BLaER1 treated with 17β-estradiol and CSF1 and Interleukin-3, amounts not matched to agents 10 nM and 100 nM (cell line): ENCODE data around the gene BTN1A1.
A peak's percentile ranks its signal among the peaks of the same experiment; 100 is the strongest.

ENCODE experiments used
- H3K27ac ChIP-seq, 11 experiments: shearing (Covaris generic); formaldehyde crosslinking; 2 replicates each; pipeline ENCODE4 v1.8.1; 2022
- H3K27me3 ChIP-seq, 11 experiments: shearing (Covaris generic); formaldehyde crosslinking; 2 replicates each; pipeline ENCODE4 v1.8.1; 2022
- H3K36me3 ChIP-seq, 11 experiments: shearing (Covaris generic); formaldehyde crosslinking; 2 replicates each; pipeline ENCODE4 v1.8.1; 2022
- H3K4me1 ChIP-seq, 10 experiments: shearing (Covaris generic); formaldehyde crosslinking; 2 replicates each; pipeline ENCODE4 v1.8.1; 2022
- H3K4me2 ChIP-seq, 11 experiments: shearing (Covaris generic); formaldehyde crosslinking; 2 replicates each; pipeline ENCODE4 v1.8.1; 2022
- H3K4me3 ChIP-seq, 10 experiments: shearing (Covaris generic); formaldehyde crosslinking; 2 replicates each; pipeline ENCODE4 v1.8.1; 2022
- H3K9ac ChIP-seq, 11 experiments: shearing (Covaris generic); formaldehyde crosslinking; 2 replicates each; pipeline ENCODE4 v1.8.1; 2022
- H3K9me3 ChIP-seq, 11 experiments: shearing (Covaris generic); formaldehyde crosslinking; replicated peaks in 1 of 11; 2 replicates each; pipeline ENCODE4 v1.8.1; 2022
- H4K20me1 ChIP-seq, 11 experiments: shearing (Covaris generic); formaldehyde crosslinking; 2 replicates each; pipeline ENCODE4 v1.8.1; 2022
- Cebpa-rat ChIP-seq, 11 experiments: shearing (Covaris generic); IDR thresholded peaks; 2 replicates each; pipeline ENCODE4 v1.8.1; 2022

BTN1A1 gene

GRCh38 chr6:26524722-26525370 is 24.7 kb downstream of the BTN1A1 start:
- Histone ChIP-seq H3K4me1 (peaks cover 20 to 54% (median 28%) of the 10 kb centered on the region in 10 experiments; a peak in 17 of 20 replicates), H3K4me3 (no peak overlapping the region), H3K27me3 (no peaks in the 10 kb centered on the region), H3K27ac (no peak overlapping the region), H4K20me1 (no peaks in the 10 kb centered on the region), H3K4me2 (peak overlapping the region in 3 of 11 experiments; percentile 41 to 92 (median 86); a peak in 5 of 22 replicates), H3K36me3 (no peaks in the 10 kb centered on the region), H3K9ac (no peak overlapping the region), H3K9me3 (no peaks in the 10 kb centered on the region)
- no peak for TF ChIP-seq Cebpa-rat (IDR thresholded peaks at IDR 0.05)

DNA sequence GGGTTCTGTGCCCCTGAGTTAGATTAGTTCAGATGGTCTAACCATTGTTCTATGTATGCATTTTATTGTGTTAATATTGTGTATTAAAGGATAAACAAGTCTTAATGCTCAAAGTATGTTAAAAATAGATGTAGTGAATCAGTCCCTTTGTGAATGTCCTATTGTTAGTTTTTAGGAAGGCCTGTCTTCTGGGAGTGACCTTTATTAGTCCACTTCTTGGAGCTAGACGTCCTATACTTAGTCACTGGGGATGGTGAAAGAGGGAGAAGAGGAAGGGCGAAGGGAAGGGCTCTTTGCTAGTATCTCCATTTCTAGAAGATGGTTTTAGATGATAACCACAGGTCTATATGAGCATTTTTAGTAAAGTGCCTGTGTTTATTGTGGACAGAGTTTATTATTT is 25.7 kb downstream of the BTN1A1 start:
- no peak for TF ChIP-seq Cebpa-rat (IDR thresholded peaks at IDR 0.05)
- H3K27me3 ChIP-seq: no peaks in the 10 kb centered on the region
- H4K20me1 ChIP-seq: no peaks in the 10 kb centered on the region
- no peaks in the 10 kb centered on the region for H3K9me3 ChIP-seq
- no peak overlapping the region for H3K9ac ChIP-seq
- H3K4me1 ChIP-seq: peaks cover 15 to 47% (median 23%) of the 10 kb centered on the region in 10 experiments; a peak in 17 of 20 replicates
- H3K27ac ChIP-seq: no peak overlapping the region
- H3K4me2 ChIP-seq: peak overlapping the region in 3 of 11 experiments; percentile 41 to 92 (median 86); a peak in 5 of 22 replicates
- no peaks in the 10 kb centered on the region for H3K36me3 ChIP-seq
- no peak overlapping the region for H3K4me3 ChIP-seq

DNA sequence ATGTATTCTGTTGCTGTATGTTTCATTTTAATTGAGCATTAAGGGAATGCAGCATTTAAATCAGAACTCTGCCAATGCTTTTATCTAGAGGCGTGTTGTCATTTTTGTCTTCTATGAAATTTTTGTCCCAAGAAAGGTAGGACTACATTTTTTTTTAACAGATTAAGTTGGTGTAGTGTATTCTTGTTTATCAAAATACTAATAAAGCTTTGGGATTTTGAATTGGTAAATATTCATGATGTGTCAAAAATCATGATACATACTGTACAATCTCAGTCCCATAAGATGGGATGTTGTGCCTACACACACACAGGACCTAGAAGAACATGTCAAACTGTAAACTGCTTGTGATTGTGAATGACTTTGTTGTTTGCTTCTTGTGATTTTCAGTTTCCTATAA is 26.8 kb downstream of the BTN1A1 start:
- Histone ChIP-seq H3K9ac (no peak overlapping the region), H3K36me3 (no peaks in the 10 kb centered on the region), H4K20me1 (no peaks in the 10 kb centered on the region), H3K4me3 (no peak overlapping the region), H3K9me3 (no peaks in the 10 kb centered on the region), H3K4me1 (peaks cover 15 to 58% (median 20%) of the 10 kb centered on the region in 10 experiments; a peak in 18 of 20 replicates), H3K4me2 (no peak overlapping the region), H3K27ac (no peak overlapping the region), H3K27me3 (no peaks in the 10 kb centered on the region)
- TF ChIP-seq Cebpa-rat (IDR thresholded peaks at IDR 0.05): no peak

DNA sequence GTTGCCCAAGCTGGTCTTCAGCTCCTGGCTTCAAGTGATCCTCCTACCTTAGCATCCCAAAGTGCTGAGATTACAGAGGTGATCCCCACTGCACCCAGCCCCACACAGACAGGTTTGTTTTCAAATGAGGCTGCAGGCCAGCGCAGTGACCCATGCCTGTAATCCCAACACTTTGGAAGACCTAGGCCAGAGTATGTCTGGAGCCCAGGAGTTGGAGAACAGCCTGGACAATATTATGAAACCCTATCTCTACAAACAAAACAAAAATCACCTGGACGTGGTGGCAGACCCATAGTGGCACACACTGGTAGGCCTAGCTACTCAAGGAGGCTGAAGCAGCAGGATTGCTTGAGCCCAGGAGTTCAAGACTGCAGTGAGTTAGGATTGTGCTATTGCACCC is 30.1 kb downstream of the BTN1A1 start:
- Histone ChIP-seq H3K36me3 (no peaks in the 10 kb centered on the region), H3K9me3 (no peaks in the 10 kb centered on the region), H3K27ac (no peak overlapping the region), H3K4me1 (peaks cover 18 to 47% (median 28%) of the 10 kb centered on the region in 10 experiments), H3K4me2 (no peak overlapping the region), H3K27me3 (no peaks in the 10 kb centered on the region), H4K20me1 (no peaks in the 10 kb centered on the region), H3K9ac (no peak overlapping the region), H3K4me3 (no peak overlapping the region)
- no peak for TF ChIP-seq Cebpa-rat (IDR thresholded peaks at IDR 0.05)

DNA sequence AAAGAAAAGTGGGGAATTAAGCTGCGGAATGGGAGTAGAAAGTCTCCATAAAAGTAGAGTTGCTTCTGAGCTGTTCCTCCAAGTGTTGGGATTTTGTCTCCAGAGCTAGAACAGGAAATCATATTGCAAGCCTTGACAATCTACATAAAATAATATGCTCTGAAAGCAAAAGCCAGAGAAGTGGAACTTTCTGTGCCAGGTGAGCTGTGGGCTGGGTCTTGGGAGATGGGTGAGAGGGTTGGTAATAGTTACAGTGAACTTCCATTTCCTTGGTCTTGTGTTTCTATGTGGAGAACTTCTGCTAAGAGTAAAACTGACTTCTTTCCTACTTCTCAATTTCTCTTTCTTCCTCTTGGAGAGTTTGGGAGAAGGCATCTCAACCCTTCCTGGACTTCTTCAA is 31.8 kb downstream of the BTN1A1 start:
- no peak for TF ChIP-seq Cebpa-rat (IDR thresholded peaks at IDR 0.05)
- Histone ChIP-seq H3K9ac (no peak overlapping the region), H3K36me3 (no peaks in the 10 kb centered on the region), H3K4me2 (peak overlapping the region; percentile 69 to 96 (median 88); a peak in 17 of 22 replicates), H3K4me1 (peaks cover 29 to 49% (median 44%) of the 10 kb centered on the region in 10 experiments), H3K4me3 (peak overlapping the region in 1 of 10 experiments; percentile 55; a peak in 2 of 20 replicates), H3K27ac (peak overlapping the region in 1 of 11 experiments; percentile 78; a peak in 1 of 22 replicates), H3K27me3 (no peaks in the 10 kb centered on the region), H3K9me3 (no peaks in the 10 kb centered on the region), H4K20me1 (no peaks in the 10 kb centered on the region)

GRCh38 chr6:26532699-26533531 is 32.8 kb downstream of the BTN1A1 start:
- Histone ChIP-seq H3K27me3 (no peaks in the 10 kb centered on the region), H3K27ac (peak overlapping the region; percentile 5 to 83 (median 72); a peak in 19 of 22 replicates), H3K4me1 (peaks cover 29 to 49% (median 44%) of the 10 kb centered on the region in 10 experiments), H3K9ac (peak overlapping the region; percentile 72 to 88 (median 81)), H3K9me3 (no peaks in the 10 kb centered on the region), H4K20me1 (no peaks in the 10 kb centered on the region), H3K36me3 (no peaks in the 10 kb centered on the region), H3K4me2 (peak overlapping the region; percentile 69 to 96 (median 88)), H3K4me3 (peak overlapping the region; percentile 55 to 78 (median 72))
- TF ChIP-seq Cebpa-rat (IDR thresholded peaks at IDR 0.05): no peak

GRCh38 chr6:26533532-26533931 is 33.4 kb downstream of the BTN1A1 start:
- Histone ChIP-seq H3K9ac (peak overlapping the region; percentile 72 to 88 (median 81)), H3K4me2 (peak overlapping the region; percentile 69 to 96 (median 91)), H3K36me3 (no peaks in the 10 kb centered on the region), H3K9me3 (no peaks in the 10 kb centered on the region), H3K4me1 (peaks cover 29 to 49% (median 44%) of the 10 kb centered on the region in 10 experiments), H4K20me1 (no peaks in the 10 kb centered on the region), H3K4me3 (peak overlapping the region; percentile 55 to 78 (median 72)), H3K27ac (peak overlapping the region; percentile 5 to 83 (median 72); a peak in 18 of 22 replicates), H3K27me3 (no peaks in the 10 kb centered on the region)
- TF ChIP-seq Cebpa-rat (IDR thresholded peaks at IDR 0.05): no peak

- H3K27ac ChIP-seq: peak overlapping the region in 6 of 11 experiments; percentile 8 to 89 (median 37); a peak in 8 of 22 replicates
- peaks cover 0 to 3% (median 0%) of the 10 kb centered on the region in 11 experiments; a peak in 2 of 22 replicates for H4K20me1 ChIP-seq
- peaks cover 39 to 59% (median 55%) of the 10 kb centered on the region in 10 experiments for H3K4me1 ChIP-seq
- H3K4me2 ChIP-seq: peak overlapping the region; percentile 10 to 96 (median 92); a peak in 19 of 22 replicates
- no peak for TF ChIP-seq Cebpa-rat (IDR thresholded peaks at IDR 0.05)
- H3K27me3 ChIP-seq: no peaks in the 10 kb centered on the region
- peak overlapping the region in 3 of 11 experiments; percentile 51 to 90 (median 89); a peak in 4 of 22 replicates for H3K9ac ChIP-seq
- H3K9me3 ChIP-seq: no peaks in the 10 kb centered on the region
- H3K4me3 ChIP-seq: no peak overlapping the region
- peaks cover 0 to 3% (median 0%) of the 10 kb centered on the region in 11 experiments; a peak in 5 of 22 replicates for H3K36me3 ChIP-seq
Measured at GRCh38 chr6:26534681-26535465, 34.8 kb downstream of the BTN1A1 start.
